ENCODE results near the gene PPM1L.

The PPM1L gene

GRCh38 chr3:161101609-161102008 lies 345.6 kb downstream of the PPM1L start:
- Histone ChIP-seq H3K27me3 (ENCODE audit: insufficient read depth, low read depth) (no peaks in the 10 kb centered on the region), H3K9ac (no peak overlapping the region), H3K4me1 (ENCODE audit: low read depth, poor library complexity, severe bottlenecking) (no peaks in the 10 kb centered on the region), H3K4me3 (IDR thresholded peaks at IDR 0.05; ENCODE audit: insufficient read depth, low read depth, low read length) (no peak overlapping the region), H2AFZ (ENCODE audit: low read depth) (no peak overlapping the region), H3K36me3 (ENCODE audit: insufficient read depth) (no peaks in the 10 kb centered on the region), H3K4me2 (no peak overlapping the region), H3K27ac (no peak overlapping the region), H4K20me1 (ENCODE audit: insufficient read depth) (no peaks in the 10 kb centered on the region), H3K79me2 (ENCODE audit: insufficient read depth, low read depth) (no peaks in the 10 kb centered on the region)
- no peak for TF ChIP-seq CTCF (conservative IDR thresholded peaks at IDR 0.05; ENCODE audit: low read depth, low read length)

GRCh38 chr3:161103776-161104385 lies 347.9 kb downstream of the PPM1L start:
- no peak overlapping the region for H3K4me3 ChIP-seq (IDR thresholded peaks at IDR 0.05; ENCODE audit: insufficient read depth, low read depth, low read length)
- no peak overlapping the region for H3K4me2 ChIP-seq
- H2AFZ ChIP-seq (ENCODE audit: low read depth), result no peak overlapping the region

GRCh38 chr3:161104561-161105551 lies 348.8 kb downstream of the PPM1L start, which contains the start of gene B3GALNT1:
B3GALNT1 (minus strand) TSS chr3:161105349; CDS start chr3:161086754, 18,595 bp downstream.
- Histone ChIP-seq H3K79me2 (ENCODE audit: insufficient read depth, low read depth) (no peaks in the 10 kb centered on the region), H3K4me2 (no peak within 1 kb of the TSS), H3K9ac (no peak within 1 kb of the TSS), H2AFZ (ENCODE audit: low read depth) (no peak within 1 kb of the TSS), H4K20me1 (ENCODE audit: insufficient read depth) (no peaks in the 10 kb centered on the region), H3K4me3 (IDR thresholded peaks at IDR 0.05; ENCODE audit: insufficient read depth, low read depth, low read length) (no peak within 1 kb of the TSS), H3K36me3 (ENCODE audit: insufficient read depth) (no peaks in the 10 kb centered on the region), H3K27me3 (ENCODE audit: insufficient read depth, low read depth) (no peaks in the 10 kb centered on the region), H3K4me1 (ENCODE audit: low read depth, poor library complexity, severe bottlenecking) (no peaks in the 10 kb centered on the region), H3K27ac (no peak within 1 kb of the TSS)
- no peak for TF ChIP-seq CTCF (conservative IDR thresholded peaks at IDR 0.05; ENCODE audit: low read depth, low read length)

More at GRCh38 chr3:161103776-161104385, 347.9 kb downstream of the PPM1L start:
- H3K79me2 ChIP-seq (ENCODE audit: insufficient read depth, low read depth), result no peaks in the 10 kb centered on the region
- H3K4me1 ChIP-seq (ENCODE audit: low read depth, poor library complexity, severe bottlenecking), result no peaks in the 10 kb centered on the region
- no peaks in the 10 kb centered on the region for H3K36me3 ChIP-seq (ENCODE audit: insufficient read depth)
- TF ChIP-seq CTCF (conservative IDR thresholded peaks at IDR 0.05; ENCODE audit: low read depth, low read length), result no peak
- no peak overlapping the region for H3K27ac ChIP-seq
- H3K9ac ChIP-seq, result no peak overlapping the region
- H4K20me1 ChIP-seq (ENCODE audit: insufficient read depth), result no peaks in the 10 kb centered on the region
- H3K27me3 ChIP-seq (ENCODE audit: insufficient read depth, low read depth), result no peaks in the 10 kb centered on the region

- no peaks in the 10 kb centered on the region for H3K36me3 ChIP-seq (ENCODE audit: insufficient read depth)
- H3K9ac ChIP-seq, result no peak overlapping the region
- H3K4me2 ChIP-seq, result no peak overlapping the region
- no peak overlapping the region for H2AFZ ChIP-seq (ENCODE audit: low read depth)
- no peaks in the 10 kb centered on the region for H3K27me3 ChIP-seq (ENCODE audit: insufficient read depth, low read depth)
- TF ChIP-seq CTCF (conservative IDR thresholded peaks at IDR 0.05; ENCODE audit: low read depth, low read length), result no peak
- no peak overlapping the region for H3K27ac ChIP-seq
- H3K4me1 ChIP-seq (ENCODE audit: low read depth, poor library complexity, severe bottlenecking), result no peaks in the 10 kb centered on the region
- H3K79me2 ChIP-seq (ENCODE audit: insufficient read depth, low read depth), result no peaks in the 10 kb centered on the region
- no peaks in the 10 kb centered on the region for H4K20me1 ChIP-seq (ENCODE audit: insufficient read depth)
- no peak overlapping the region for H3K4me3 ChIP-seq (IDR thresholded peaks at IDR 0.05; ENCODE audit: insufficient read depth, low read depth, low read length)
These were observed 351.3 kb downstream of the PPM1L start for GRCh38 chr3:161107311-161107710.

Data from KMS-11 (cell line).